ENCODE results near the gene ZNF598.

DNA sequence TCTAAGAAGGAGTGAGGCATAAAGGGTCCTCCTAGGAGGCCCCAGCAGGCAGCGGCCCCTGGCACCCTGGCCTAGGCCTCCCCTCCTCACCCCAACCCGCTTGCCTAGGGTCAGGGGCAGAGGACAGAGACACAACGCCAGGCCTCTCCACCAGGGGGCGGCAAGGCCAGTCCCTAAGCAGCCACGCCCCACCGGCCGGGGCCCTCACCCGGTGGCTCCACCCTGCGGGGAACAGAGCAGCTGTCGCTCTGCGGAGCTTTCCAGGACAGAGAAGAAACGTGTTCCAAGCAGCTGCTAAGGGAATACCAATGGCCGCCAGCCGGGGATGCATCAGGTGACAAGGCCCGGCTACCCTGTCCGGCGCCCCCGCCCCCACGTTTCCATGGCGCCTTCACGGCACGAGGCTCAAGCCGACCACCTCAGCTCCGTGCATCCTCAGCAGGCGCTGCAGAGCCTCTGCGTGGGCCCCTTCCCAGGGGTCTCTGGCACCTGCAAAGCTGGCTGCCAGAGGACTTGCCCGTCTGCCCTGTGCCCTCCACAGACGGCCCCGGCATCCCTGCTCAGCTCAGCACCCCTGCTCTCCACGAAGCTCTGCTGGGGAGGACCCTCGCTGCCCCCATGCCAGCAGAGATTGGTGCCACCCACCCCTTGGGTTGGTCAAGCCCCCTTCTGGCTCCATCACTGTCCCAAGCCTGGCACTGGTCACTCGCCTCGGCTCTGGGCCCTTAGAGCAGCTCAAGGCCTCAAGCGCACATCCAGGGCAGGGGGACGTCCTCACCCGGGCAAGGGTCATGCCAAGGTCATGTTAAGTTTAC lies 5.6 kb downstream of the ZNF598 start:
- TF ChIP-seq RFX5 (IDR thresholded peaks at IDR 0.05): no peak
- TF ChIP-seq POLR2A (IDR thresholded peaks at IDR 0.05; ENCODE audit: low read length): no peak
